Stimulated activated CD4-positive, alpha-beta T cell treated with anti-CD3 and anti-CD28 coated beads, Interleukin-4, amount 100 ng/mL, for 1 hour (primary cell): Measurements from ENCODE around the gene MAPK13.
"Not testable (repeated sequence)": the region's sequence is repeated elsewhere in the genome, so short reads cannot be mapped to it uniquely, and the experiment has no call there.

ENCODE experiments used
- DNase-seq: peaks from one replicate; pipeline ENCODE4 v3.0.0-alpha.2; 2020

MAPK13 gene

DNA sequence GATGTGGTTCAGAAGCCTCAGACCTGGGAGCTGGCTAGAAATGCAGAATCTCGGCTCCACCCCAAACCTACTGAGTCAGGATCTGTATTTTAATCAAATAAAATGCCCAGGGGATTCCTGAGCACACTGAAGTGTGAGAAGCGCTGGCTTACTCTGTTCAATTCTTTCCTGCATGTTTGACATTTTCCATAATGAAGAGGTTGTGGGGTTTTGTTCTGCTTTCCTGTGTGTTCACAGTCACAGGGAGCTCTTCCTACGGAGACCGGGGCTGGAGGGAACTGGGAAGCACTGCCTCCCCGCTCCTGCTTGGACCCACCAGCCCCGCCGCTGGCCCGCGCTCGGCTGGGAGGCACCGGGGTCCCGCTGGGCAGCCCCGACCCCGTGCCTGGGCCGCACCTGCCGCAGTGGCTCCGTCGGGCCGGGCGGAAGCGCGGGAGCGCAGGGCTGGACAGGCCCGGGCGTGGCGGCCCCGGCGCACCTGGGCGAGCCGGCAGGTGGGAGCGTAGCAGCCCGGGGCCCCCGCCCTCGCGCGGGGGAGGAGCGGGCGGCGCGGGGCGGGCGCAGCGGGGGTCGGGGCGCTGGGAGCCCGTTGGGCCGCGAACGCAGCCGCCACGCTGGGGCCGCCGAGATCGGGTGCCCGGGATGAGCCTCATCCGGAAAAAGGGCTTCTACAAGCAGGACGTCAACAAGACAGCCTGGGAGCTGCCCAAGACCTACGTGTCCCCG lies at the start of gene MAPK13:
TSS of gene MAPK13 (plus strand) at position 573 of the 726 bp plus-strand sequence. CDS start at position 643, 70 bp downstream.
- peak; percentile 35 for DNase-seq

DNA sequence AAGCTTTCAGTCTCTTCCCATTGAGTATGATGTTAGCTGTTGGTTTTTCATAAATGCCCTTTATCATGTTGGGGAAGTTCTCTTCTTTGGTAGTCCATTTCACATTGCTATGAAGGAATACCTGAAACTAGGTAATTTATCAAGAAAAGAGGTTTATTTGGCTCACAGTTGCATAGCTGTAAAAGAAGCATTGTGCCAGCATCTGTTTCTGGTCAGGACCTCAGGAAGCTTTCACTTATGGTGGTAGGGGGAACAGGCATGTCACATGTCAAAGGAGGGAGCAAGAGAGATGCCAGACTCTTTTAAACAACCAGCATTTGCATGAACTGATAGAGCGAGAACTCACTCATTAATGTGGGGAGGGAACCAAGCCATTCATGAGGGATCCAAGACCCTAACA lies 48.0 kb upstream of the MAPK13 start:
- DNase-seq = no peak

DNA sequence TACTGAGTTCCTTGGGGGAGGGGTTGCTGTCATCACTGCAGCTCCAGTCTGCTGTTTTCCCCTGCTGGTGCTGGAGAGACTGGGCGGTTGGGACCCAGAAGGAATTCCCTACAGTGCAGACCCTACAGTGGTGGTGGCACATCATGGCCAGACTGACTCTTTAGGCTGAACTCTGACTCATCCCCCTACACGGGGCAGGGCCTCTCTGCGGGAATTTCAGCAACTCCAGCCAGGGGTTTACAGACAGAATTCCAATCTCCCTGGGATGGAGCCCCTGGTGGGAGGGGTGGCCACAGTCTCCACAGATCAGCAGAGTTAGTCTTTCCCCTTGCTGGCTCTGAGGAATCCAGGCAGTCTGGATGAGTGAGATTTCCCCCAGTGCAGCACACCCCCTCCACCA lies 46.9 kb upstream of the MAPK13 start:
- no peak for DNase-seq

DNA sequence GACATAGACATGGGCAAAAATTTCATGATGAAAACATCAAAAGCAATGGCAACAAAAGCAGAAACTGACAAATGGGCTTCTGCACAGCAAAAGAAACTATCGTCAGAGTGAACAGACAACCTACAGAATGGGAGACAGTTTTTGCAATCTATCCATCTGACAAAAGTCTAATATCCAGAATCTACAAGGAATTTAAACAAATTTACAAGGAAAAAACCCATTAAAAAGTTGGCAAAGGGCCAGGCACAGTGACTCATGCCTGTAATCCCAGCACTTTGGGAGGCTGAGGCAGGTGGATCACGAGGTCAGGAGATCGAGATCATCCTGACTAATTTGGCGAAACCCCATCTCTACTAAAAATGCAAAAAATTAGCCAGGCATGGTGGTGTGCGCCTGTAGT lies 42.1 kb upstream of the MAPK13 start:
- not testable (repeated sequence) for DNase-seq

DNA sequence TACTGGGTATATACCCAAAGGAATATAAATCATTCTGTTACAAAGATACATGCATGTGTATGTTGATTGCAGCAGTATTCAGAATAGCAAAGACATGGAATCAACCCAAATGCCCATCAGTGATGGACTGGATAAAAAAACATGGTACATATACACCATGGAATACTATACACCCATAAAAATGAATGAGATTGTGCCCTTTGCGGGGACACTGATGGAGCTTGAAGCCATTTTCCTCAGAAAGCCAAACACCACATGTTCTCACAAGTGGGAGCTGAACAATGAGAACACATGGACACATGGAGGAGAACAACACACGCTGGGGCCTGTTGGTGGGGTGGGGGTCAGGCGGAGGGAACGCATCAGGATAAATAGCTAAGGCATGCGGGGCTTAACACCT lies 41.3 kb upstream of the MAPK13 start:
- DNase-seq = no peak

DNA sequence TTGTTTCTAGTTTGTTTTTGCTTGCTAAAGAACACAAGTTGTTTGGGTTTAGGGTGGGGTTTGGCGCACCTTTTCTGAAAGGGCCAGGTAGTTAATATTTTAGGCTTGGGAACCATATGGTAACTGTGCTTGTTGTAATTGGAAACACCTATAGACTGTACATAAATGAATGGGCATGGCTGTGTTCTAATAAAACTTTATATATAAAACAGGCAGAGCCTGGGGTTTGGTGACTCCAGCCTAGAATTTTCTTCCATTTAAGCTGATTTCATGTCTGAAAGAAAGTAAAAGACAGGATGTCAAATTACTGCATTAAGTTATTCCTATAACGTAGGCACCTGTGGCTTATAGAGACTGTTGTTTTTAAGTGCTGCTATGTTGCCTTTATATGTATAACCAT lies 36.1 kb upstream of the MAPK13 start:
- DNase-seq = no peak

DNA sequence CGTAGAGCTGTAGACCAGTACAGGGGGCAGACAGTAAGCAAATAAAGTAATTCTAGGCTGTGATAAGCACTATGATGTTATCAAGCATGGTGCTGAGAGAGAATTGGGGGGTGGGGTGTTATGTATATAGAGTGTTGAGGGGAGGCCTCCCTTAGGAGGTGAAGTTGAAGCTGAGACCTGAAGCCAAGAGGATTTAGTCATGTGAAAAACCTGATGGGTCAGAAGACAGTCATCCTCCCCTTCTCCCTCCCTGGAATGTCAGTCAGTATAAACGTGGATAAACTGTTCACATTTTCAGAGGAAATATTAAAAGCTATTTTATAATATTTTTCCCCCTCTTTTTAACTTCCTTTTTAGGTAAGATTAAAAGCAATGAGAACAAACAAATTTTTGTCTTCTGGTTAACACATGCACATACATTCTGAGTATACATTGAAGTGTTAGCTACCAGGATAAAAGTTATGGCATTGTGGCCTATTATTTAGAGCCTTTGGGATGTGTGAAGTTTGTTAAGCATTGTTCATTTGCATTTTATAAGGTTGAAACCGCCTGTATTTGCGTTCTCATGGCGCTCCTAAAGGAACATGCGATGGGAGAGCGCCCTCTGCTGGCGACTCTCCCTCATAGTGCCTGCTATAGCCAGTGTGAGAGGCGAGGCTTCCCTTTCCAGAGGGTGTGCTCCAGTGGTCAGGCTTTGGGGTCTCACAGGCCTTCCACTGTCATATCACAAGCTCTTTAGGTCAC lies 35.4 kb upstream of the MAPK13 start:
- peak; percentile 85 for DNase-seq

DNA sequence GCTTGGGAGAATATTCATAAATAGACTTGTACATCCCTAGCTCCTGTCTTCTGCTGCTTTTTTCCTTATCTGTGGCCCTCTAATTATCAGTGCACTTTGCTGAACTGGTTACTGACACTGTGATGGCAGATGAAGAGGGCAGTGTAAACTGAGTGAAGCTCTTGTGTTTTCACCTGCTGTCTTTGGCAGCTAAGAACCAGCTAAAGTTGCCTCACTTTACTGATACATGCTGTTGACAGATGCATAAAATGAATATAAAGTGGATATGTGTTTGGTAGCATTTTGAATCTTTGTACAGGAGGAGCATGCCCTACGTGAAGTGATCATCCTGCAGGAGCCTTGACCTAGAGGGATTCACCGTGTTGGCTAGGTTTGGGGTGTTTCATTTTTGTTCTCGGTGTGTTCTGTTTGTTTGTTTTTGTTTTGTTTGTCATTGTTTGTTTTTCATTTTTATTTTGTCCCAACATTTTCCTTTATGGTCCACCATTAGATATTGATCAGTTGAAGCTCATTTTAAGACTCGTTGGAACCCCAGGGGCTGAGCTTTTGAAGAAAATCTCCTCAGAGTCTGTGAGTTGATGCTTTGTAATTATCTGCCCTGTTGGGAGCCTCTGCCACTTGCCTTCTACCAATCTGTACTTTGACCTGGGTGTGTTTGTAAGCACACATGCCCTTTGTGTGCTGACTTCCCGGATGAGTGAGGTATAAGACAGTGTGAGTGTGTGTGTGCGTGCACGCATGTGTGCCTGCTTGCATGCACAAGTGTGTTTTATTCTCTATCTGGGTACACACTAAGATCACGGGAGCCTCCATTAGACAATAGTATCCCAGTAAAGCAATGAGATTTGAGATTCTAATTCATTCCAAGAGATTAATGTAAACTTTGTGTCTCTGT lies 34.6 kb upstream of the MAPK13 start:
- no peak for DNase-seq

DNA sequence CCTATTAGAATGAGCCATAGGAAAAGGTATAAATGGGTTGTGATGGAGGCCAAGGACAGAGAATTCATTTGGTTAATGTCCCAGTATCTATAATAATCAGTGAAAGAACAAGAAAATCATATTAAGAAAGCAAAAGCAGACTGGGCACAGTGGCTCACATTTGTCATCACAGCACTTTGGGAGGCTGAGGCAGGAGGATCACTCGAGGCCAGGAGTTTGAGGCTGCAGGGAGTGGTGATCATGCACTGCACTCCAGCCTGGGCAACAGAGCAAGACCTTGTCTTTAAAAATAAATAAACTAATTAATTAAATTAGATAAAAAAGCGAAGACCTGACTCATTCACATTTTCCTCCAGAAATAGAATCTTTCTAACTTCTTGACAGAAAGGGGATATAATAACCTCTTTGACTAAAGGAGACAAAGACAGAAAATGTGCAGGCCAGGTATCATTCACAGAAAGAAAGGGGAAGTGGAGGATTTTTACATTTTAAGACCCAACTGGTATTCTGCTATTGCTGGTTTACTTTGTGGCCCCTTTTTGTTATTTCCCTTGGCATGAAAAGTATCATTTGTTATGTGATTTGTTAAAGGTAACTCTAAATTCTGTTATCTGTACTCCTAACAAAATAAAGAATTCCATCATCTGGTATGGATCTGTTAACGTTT lies 31.9 kb upstream of the MAPK13 start:
- DNase-seq = no peak

DNA sequence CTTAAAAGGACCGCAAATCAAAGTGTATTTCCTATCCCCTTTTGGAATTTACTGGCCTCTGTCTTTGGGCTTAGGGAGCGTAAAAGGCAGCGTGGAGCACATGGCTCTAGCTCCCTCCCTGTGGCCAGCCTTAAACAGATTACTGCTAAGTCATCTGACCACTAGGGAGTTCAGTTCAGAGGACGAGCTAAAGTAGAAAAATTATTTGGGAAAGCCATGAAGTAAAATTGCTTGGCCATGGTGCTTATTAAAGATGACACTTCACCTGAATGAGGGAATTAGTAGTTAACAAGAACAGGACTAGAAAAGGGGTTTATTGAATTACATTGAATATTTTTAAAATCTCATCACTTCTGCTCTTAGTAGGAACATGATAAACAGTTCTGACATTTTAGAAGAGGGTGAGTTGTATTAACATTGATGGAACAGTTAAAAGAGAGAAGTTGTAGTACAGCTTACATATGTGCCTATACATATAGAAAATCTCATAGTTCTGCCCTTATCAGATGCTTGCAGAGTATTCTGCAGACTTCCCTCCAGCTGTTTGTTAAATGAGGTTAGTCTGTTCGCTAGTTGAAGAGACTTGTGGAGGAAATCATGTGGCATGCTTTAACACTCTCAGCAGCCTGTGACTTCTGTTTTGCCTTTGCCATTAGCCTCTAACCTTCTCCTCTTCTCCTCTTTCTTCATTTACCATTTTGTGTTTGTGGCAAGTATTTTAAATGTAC lies 31.2 kb upstream of the MAPK13 start:
- DNase-seq = no peak

DNA sequence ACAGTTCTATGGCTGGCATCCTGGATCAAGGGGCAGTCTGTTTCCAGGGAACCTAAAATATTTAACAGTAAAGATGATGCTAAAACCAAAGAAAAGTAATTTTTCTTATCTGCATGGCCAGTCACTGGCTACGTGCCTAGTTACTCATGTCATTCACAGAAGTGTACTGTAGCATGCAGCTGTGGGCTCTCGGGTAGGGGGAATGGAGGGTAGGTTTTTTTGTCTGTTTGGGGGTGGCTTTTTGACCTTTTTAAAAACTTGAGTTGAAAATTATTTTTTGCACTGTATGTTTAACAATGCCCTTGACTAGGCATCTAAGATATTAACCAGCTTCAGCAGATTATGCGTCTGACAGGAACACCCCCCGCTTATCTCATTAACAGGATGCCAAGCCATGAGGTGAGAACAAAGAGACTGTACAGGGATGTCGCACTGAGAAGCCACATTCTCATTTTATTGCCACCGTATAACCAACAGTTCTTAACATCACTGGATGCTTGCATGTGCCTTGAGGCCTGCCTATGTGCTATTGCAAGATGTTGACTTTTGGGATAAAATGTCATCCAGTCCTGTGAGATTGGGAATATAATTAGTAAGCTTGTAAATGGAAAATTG lies 30.3 kb upstream of the MAPK13 start:
- no peak for DNase-seq

DNA sequence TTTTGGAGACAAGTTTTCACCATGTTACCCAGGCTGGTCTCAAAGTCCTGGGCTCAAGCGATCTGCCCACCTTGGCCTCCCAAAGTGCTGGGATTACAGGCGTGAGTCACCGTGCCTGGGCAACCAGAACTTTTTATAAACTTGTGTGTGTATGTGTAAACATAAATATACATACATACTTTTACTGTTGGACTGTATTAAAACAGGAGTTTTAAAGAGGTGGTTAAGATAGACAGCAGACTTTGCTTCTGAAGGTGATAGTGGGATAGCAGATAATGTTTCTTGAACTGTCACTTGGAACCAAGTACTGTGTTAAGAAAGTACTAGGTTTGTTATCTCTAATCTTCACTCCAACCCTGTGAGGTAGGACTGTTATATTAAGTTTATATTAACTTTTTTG lies 28.6 kb upstream of the MAPK13 start:
- DNase-seq = no peak

DNA sequence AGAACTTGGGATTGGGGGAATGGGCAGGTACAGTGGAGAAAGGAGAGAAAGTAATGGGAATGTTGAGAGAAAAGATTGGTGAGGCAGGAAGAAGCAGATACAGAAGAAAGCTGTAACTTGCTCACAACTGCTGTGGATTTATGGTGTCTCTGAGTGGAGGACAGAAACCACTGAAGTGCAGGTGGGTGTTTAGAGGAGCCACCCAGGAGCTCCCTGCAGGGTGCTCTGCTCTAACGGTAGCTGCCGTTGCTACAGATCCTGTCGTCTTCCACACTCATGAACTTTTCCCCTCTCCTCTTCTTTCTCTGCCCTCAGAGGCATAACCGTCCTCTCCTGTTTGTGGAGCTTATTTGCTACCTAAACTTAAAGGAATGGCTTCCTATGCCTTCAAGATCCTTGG lies 27.5 kb upstream of the MAPK13 start:
- DNase-seq = no peak

DNA sequence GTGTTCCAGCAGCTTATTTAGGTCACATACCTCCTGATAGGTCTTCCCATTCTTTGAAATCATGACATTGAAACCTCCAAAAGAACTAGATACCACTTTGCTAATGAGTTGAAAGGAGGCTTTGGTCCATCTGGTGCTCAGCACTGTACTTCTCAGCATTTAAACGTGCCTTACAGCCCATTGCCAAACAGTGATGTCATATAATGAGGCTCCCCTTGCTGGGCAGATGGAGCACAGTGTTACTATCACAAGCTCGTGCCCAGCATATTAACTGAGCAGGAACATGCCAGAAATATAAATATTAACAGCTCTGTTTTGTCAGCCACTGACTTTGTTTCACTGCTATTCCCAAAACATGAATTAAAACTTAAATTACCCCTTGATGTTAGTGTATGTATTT lies 25.5 kb upstream of the MAPK13 start:
- DNase-seq = no peak

DNA sequence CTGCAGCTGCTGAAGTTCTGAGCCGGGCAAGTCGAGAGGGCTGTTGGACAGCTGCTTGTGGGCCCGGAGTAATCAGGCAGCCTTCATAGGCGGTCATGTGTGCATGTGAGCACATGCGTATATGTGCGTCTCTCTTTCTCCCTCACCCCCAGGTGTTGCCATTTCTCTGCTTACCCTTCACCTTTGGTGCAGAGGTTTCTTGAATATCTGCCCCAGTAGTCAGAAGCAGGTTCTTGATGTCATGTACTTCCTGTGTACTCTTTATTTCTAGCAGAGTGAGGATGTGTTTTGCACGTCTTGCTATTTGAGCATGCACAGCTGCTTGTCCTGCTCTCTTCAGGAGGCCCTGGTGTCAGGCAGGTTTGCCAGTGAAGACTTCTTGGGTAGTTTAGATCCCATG lies 21.2 kb upstream of the MAPK13 start:
- no peak for DNase-seq

DNA sequence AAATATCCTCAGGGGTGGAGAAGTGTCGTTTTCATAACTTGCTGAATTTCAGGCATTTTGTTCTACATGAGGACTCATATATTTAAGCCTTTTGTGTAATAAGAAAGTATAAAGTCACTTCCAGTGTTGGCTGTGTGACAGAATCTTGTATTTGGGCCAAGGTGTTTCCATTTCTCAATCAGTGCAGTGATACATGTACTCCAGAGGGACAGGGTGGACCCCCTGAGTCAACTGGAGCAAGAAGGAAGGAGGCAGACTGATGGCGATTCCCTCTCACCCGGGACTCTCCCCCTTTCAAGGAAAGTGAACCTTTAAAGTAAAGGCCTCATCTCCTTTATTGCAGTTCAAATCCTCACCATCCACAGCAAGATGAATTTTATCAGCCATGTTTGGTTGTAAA lies 20.3 kb upstream of the MAPK13 start:
- DNase-seq = no peak

DNA sequence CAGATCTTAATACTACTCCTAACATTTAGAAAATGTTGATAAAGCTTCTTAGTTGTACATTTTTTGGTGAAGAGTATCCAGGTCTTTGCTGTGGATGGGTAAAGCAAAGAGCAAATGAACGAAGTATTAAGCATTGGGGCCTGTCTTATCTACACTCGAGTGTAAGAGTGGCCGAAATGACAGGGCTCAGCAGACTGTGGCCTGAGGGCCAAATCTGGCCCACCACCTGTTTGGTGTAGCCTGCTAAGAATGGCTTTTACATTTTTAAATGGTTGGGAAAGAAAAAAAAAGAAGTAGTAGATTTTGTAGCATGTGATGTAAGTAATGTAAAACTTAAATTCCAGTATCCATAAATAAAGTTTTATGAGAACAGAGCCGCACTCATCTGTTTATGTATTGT lies 19.4 kb upstream of the MAPK13 start:
- no peak for DNase-seq

DNA sequence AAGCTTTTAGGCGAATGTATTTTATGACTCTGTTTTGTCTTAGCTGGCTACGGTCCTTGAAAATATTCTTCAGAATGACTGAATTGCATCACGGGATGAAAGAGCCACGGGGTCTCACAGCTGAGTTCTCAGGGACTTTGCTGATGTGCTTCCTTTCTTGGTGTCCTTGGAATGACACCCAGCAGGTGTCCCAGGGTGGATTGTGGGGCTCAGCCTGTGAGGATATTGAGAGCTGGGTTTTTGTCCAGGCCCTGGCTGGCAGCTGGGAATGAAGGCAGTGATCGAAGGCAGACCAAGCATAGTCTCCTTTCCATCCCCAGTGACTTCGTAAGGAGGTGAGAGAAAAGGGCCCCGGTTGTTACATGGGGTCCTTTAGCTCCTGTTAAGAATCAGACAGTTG lies 18.8 kb upstream of the MAPK13 start:
- DNase-seq = no peak

DNA sequence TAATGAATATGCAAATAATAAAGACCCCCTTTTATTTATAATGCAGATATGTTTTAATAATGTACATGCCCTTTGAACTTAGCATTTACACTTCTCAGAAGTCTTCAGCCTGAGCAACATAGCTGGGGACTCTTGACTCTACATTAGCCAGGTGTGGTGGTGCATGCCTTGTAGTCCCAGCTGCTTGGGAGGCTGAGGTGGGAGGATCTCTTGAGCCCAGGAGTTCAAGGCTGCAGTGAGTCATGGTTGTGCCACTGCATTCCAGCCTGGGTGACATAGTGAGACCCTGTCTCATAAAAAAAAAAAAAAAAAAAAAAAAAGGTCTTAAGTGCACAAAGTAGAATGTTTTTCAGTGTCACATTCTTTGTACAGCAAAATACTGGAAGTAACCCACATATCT lies 17.3 kb upstream of the MAPK13 start:
- no peak for DNase-seq

DNA sequence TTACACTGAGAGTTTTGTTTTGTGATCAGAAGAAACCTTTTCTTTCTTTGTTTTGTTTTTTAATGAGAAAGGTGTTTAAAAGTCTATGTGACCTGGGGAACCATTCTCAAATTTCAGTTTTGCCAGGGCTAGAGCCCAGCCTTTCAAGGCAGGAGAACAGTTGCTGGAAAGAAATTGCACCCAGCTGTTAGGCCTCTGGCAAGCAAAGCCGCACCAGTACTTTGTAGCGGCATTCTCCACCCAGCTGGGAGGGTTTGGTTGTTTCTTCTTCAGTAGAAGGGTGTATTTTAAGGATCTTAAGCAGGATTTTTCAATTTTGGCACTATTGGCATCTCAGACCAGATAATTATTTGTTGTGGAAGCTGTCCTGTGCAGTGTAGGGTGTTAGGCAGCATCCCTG lies 16.6 kb upstream of the MAPK13 start:
- DNase-seq = no peak

DNA sequence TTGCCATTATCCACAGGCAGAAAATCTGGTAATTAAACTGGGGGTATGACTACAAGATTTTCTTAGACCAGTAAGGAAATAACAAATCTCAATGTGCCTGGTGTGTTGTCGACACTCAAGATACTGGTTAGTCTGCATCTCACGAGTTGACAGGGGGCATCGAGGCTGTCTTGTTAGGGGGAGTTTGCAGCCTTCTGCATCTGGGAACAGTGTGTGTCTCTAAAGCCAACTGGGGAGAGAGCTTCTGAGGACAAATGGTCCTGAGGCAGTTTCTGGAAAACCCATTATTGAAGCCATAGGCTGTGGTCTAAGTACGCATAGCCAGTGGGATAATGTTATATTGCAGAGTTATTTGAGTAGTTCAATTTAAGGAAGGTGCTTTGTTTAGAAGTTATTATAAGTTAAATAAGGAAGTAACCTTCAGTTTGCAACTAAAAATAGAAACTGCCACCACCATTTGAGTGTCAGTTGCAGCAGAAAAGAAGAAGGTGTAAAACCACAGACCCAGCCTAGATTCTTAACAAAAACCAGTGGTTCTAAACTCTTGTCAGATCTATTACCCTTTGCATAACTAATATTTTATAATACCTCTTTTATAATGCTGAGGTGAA lies 15.4 kb upstream of the MAPK13 start:
- DNase-seq = no peak
